HL-60 (cell line): ENCODE measurements around the gene COL4A2.

Experiments used
- POLR2AphosphoS5 ChIP-seq: IDR thresholded peaks from 2 replicates; pipeline ENCODE4 v1.6.1; 2012; ENCODE audit warnings: low read depth
- TF ChIP-seq, protein P1 (sequence below): IDR thresholded peaks from one replicate; pipeline ENCODE4 v1.5.1; 2011; ENCODE audit warnings: low read length, control low read depth, inconsistent platforms; ENCODE audit not compliant: insufficient read depth

GRCh38 chr13:110414283-110414682, 107.2 kb downstream of the COL4A2 start:
- TF ChIP-seq, protein P1, sequence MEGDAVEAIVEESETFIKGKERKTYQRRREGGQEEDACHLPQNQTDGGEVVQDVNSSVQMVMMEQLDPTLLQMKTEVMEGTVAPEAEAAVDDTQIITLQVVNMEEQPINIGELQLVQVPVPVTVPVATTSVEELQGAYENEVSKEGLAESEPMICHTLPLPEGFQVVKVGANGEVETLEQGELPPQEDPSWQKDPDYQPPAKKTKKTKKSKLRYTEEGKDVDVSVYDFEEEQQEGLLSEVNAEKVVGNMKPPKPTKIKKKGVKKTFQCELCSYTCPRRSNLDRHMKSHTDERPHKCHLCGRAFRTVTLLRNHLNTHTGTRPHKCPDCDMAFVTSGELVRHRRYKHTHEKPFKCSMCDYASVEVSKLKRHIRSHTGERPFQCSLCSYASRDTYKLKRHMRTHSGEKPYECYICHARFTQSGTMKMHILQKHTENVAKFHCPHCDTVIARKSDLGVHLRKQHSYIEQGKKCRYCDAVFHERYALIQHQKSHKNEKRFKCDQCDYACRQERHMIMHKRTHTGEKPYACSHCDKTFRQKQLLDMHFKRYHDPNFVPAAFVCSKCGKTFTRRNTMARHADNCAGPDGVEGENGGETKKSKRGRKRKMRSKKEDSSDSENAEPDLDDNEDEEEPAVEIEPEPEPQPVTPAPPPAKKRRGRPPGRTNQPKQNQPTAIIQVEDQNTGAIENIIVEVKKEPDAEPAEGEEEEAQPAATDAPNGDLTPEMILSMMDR, result no peak
- no peak for TF ChIP-seq POLR2AphosphoS5
